Measurements from ENCODE around the gene CDCA7. TPM values are rescaled to one million over a fixed set of nuclear protein-coding genes. Genes with fewer than 3 reads are reported as not detected.

The CDCA7 gene
- polyA plus RNA-seq, 1 of the 3 experiments (the other 2 are of a cell fraction), result 19.1 TPM

DNA sequence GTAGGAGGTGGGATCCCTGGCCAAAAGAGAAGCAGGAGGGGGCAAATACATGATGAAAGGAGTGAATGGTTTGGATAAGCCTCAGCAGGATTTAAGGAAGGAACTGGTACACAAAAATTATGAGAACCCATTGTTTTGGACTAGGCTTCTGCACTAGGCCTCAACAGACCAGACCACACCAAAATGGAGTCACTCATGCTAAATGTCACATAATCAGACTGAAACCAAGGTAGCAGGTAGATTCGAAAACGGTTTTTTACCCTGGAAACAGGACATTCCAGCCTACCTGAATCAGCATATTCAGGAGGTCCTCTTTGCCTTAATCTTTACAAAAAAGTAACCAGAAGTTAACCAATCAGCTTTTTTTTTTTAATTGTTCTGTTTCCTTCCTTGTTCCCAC is 49.4 kb upstream of the CDCA7 start:
- H3K9me3 ChIP-seq, result no peaks in the 10 kb centered on the region
- H3F3A ChIP-seq (replicated peaks; ENCODE audit: insufficient read depth), result no peaks in the 10 kb centered on the region
- H3K4me1 ChIP-seq (ENCODE audit: control insufficient read depth in 1 of 2, insufficient read depth in 2 of 2, low read depth in 1 of 2, low read length in 1 of 2), result no peaks in the 10 kb centered on the region
- CTCF ChIA-PET, result no interaction called here
- no peak overlapping the region for H3K9ac ChIP-seq
- no peaks in the 10 kb centered on the region for H3K36me3 ChIP-seq (replicated peaks in 1 of 2; ENCODE audit: control insufficient read depth in 1 of 2, insufficient read depth in 2 of 2, low read length in 1 of 2)
- H4K20me1 ChIP-seq (ENCODE audit: insufficient read depth), result no peaks in the 10 kb centered on the region
- no peak overlapping the region for H3K27ac ChIP-seq (ENCODE audit: low read depth in 2 of 2, low read length in 1 of 2)
- POLR2A ChIA-PET, result no interaction called here
- H3K9me2 ChIP-seq, result no peaks in the 10 kb centered on the region
- WGBS (ENCODE audit: low lambda C conversion rate), result 22% methylated on average over 2 of the region's 2 CpGs
- H3K4me2 ChIP-seq, result no peak overlapping the region
- H3K4me3 ChIP-seq (ENCODE audit: low read depth in 2 of 2, low read length in 1 of 2), result no peak overlapping the region
- no peak for DNase-seq
- no peak overlapping the region for H2AFZ ChIP-seq (ENCODE audit: low read depth)
- H3K27me3 ChIP-seq (ENCODE audit: insufficient read depth), result no peaks in the 10 kb centered on the region; the same call in 1 of the 2 replicates
- H3K79me2 ChIP-seq (ENCODE audit: insufficient read depth), result no peaks in the 10 kb centered on the region
- TF ChIP-seq RCOR1 (IDR thresholded peaks at IDR 0.05; ENCODE audit: low read length) (no peak), YY1 (IDR thresholded peaks at IDR 0.05; ENCODE audit: low read depth) (no peak), CHD2 (IDR thresholded peaks at IDR 0.05; ENCODE audit: low read length, partially characterized antibody) (no peak), TAF1 (IDR thresholded peaks at IDR 0.05; ENCODE audit: borderline replicate concordance, low read depth, low read length) (no peak), EP300 (IDR thresholded peaks at IDR 0.05; ENCODE audit: borderline replicate concordance in 1 of 2, low read depth in 1 of 2, low read length in 1 of 2) (no peak), TCF12 (IDR thresholded peaks at IDR 0.05) (no peak), SMC3 (IDR thresholded peaks at IDR 0.05; ENCODE audit: low read depth, low read length) (no peak), ELF1 (IDR thresholded peaks at IDR 0.05) (no peak), TEAD4 (IDR thresholded peaks at IDR 0.05; ENCODE audit: borderline replicate concordance, insufficient read depth) (no peak), POLR2AphosphoS5 (IDR thresholded peaks at IDR 0.05; ENCODE audit: low read depth, low read length) (no peak), NFIC (IDR thresholded peaks at IDR 0.05; ENCODE audit: borderline replicate concordance) (no peak), FOSL2 (IDR thresholded peaks at IDR 0.05; ENCODE audit: borderline replicate concordance, low read depth) (no peak), GABPA (IDR thresholded peaks at IDR 0.05; ENCODE audit: low read depth) (no peak), EZH2phosphoT487 (IDR thresholded peaks at IDR 0.05; ENCODE audit: borderline replicate concordance, low read depth) (no peak)
- TF ChIP-seq, protein P1, sequence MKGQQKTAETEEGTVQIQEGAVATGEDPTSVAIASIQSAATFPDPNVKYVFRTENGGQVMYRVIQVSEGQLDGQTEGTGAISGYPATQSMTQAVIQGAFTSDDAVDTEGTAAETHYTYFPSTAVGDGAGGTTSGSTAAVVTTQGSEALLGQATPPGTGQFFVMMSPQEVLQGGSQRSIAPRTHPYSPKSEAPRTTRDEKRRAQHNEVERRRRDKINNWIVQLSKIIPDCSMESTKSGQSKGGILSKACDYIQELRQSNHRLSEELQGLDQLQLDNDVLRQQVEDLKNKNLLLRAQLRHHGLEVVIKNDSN (IDR thresholded peaks at IDR 0.05; ENCODE audit: borderline replicate concordance, low read depth), result no peak
- TF ChIP-seq, protein P2, sequence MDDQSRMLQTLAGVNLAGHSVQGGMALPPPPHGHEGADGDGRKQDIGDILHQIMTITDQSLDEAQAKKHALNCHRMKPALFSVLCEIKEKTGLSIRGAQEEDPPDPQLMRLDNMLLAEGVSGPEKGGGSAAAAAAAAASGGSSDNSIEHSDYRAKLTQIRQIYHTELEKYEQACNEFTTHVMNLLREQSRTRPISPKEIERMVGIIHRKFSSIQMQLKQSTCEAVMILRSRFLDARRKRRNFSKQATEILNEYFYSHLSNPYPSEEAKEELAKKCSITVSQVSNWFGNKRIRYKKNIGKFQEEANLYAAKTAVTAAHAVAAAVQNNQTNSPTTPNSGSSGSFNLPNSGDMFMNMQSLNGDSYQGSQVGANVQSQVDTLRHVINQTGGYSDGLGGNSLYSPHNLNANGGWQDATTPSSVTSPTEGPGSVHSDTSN (IDR thresholded peaks at IDR 0.05), result no peak
- TF ChIP-seq, protein P3, sequence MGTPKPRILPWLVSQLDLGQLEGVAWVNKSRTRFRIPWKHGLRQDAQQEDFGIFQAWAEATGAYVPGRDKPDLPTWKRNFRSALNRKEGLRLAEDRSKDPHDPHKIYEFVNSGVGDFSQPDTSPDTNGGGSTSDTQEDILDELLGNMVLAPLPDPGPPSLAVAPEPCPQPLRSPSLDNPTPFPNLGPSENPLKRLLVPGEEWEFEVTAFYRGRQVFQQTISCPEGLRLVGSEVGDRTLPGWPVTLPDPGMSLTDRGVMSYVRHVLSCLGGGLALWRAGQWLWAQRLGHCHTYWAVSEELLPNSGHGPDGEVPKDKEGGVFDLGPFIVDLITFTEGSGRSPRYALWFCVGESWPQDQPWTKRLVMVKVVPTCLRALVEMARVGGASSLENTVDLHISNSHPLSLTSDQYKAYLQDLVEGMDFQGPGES (IDR thresholded peaks at IDR 0.05; ENCODE audit: low read depth, low read length), result no peak
- TF ChIP-seq, protein P4, sequence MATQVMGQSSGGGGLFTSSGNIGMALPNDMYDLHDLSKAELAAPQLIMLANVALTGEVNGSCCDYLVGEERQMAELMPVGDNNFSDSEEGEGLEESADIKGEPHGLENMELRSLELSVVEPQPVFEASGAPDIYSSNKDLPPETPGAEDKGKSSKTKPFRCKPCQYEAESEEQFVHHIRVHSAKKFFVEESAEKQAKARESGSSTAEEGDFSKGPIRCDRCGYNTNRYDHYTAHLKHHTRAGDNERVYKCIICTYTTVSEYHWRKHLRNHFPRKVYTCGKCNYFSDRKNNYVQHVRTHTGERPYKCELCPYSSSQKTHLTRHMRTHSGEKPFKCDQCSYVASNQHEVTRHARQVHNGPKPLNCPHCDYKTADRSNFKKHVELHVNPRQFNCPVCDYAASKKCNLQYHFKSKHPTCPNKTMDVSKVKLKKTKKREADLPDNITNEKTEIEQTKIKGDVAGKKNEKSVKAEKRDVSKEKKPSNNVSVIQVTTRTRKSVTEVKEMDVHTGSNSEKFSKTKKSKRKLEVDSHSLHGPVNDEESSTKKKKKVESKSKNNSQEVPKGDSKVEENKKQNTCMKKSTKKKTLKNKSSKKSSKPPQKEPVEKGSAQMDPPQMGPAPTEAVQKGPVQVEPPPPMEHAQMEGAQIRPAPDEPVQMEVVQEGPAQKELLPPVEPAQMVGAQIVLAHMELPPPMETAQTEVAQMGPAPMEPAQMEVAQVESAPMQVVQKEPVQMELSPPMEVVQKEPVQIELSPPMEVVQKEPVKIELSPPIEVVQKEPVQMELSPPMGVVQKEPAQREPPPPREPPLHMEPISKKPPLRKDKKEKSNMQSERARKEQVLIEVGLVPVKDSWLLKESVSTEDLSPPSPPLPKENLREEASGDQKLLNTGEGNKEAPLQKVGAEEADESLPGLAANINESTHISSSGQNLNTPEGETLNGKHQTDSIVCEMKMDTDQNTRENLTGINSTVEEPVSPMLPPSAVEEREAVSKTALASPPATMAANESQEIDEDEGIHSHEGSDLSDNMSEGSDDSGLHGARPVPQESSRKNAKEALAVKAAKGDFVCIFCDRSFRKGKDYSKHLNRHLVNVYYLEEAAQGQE (IDR thresholded peaks at IDR 0.05; ENCODE audit: low read depth, low read length), result no peak
- TF ChIP-seq, protein P5, sequence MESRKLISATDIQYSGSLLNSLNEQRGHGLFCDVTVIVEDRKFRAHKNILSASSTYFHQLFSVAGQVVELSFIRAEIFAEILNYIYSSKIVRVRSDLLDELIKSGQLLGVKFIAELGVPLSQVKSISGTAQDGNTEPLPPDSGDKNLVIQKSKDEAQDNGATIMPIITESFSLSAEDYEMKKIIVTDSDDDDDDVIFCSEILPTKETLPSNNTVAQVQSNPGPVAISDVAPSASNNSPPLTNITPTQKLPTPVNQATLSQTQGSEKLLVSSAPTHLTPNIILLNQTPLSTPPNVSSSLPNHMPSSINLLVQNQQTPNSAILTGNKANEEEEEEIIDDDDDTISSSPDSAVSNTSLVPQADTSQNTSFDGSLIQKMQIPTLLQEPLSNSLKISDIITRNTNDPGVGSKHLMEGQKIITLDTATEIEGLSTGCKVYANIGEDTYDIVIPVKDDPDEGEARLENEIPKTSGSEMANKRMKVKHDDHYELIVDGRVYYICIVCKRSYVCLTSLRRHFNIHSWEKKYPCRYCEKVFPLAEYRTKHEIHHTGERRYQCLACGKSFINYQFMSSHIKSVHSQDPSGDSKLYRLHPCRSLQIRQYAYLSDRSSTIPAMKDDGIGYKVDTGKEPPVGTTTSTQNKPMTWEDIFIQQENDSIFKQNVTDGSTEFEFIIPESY (IDR thresholded peaks at IDR 0.05; ENCODE audit: borderline replicate concordance, low read depth), result no peak
